Kidney (tissue), 14 donors: ENCODE results near the gene CMTM5. TPM values are rescaled to one million over a fixed set of nuclear protein-coding genes. Genes with fewer than 3 reads are reported as not detected.

Experiments used
- DNase-seq, 5 donors: peaks; one replicate each; pipeline ENCODE4 v3.0.0-alpha.2; 2013 to 2020
- FAIRE-seq: peaks from 2 replicates; lab custom pipeline; 2012; peaks lifted over from hg19 to GRCh38; lab: Jason Lieb, UNC
- H3K27ac ChIP-seq, 2 donors: one replicate each; pipeline ENCODE4 v1.7.0; 2013; ENCODE audit warnings: low read depth in 2 of 2, low read length in 2 of 2, inconsistent platforms in 1 of 2
- H3K27me3 ChIP-seq: one replicate; pipeline ENCODE4 v1.7.1; 2013; ENCODE audit warnings: low read length, inconsistent platforms; ENCODE audit not compliant: control insufficient read depth, insufficient read depth
- H3K36me3 ChIP-seq, 3 donors: one replicate each; pipeline versions ENCODE4 v1.7.0 to v1.7.1; 2013; ENCODE audit warnings: low read length in 3 of 3, control low read depth in 1 of 3, inconsistent platforms in 1 of 3; ENCODE audit not compliant: insufficient read depth in 3 of 3, control insufficient read depth in 2 of 3
- H3K4me1 ChIP-seq, 3 donors: one replicate each; pipeline versions ENCODE4 v1.7.0 to v1.7.1; 2013; ENCODE audit warnings: low read length in 3 of 3, inconsistent platforms in 1 of 3, low read depth in 1 of 3; ENCODE audit not compliant: control insufficient read depth in 2 of 3, insufficient read depth in 2 of 3
- H3K4me3 ChIP-seq, 3 donors: one replicate each; pipeline versions ENCODE4 v1.7.0 to v1.8.1; 2013; ENCODE audit warnings: low read length in 3 of 3, control low read depth in 1 of 3, inconsistent platforms in 1 of 3
- H3K9ac ChIP-seq, 3 donors: one replicate each; pipeline versions ENCODE4 v1.7.0 to v1.7.1; 2013; ENCODE audit warnings: low read length in 3 of 3, control low read depth in 1 of 3, inconsistent platforms in 1 of 3
- H3K9me3 ChIP-seq, 3 donors: one replicate each; pipeline versions ENCODE4 v1.7.0 to v1.7.1; 2013; ENCODE audit warnings: low read length in 3 of 3, control low read depth in 1 of 3, inconsistent platforms in 1 of 3; ENCODE audit not compliant: control insufficient read depth in 2 of 3, insufficient read depth in 1 of 3
- CTCF ChIP-seq: IDR thresholded peaks from 3 replicates; pipeline ENCODE4 v1.5.1; 2012; ENCODE audit warnings: mild to moderate bottlenecking, moderate library complexity, borderline replicate concordance; ENCODE audit not compliant: insufficient read depth; ENCODE audit errors: extremely low read depth
- intact Hi-C: fragments of 100-400 bp; cut with DNase I; formaldehyde crosslinking; loops from one replicate; pipeline ENCODE4 v1.11.1; 2022
- polyA plus RNA-seq: library from polyadenylated mRNA; stranded (reverse); fragments of 350-450 nt; fragmentation: Illumina TruSeq; extraction: RNeasy Lipid Tissue Mini Kit (QIAGEN cat#74804); gene quantifications from one replicate; pipeline ENCODE4 v1.2.3, GENCODE V29; 2014; ENCODE audit warnings: low read depth, low replicate concordance; ENCODE audit not compliant: insufficient read depth
- total RNA-seq: library from RNA; stranded (reverse); fragmentation: NEBNext Ultra II Directional; extraction: Animal tissue kit (Norgen Biotek cat#: 25700); gene quantifications from one replicate; pipeline ENCODE4 v1.2.1, GENCODE V29; 2021
- donor health status: control.
- donor health status: control.
- donor health status: control.
- donor health status: control.
- donor health status: control.
- donor health status: DM: yes; HTN: yes; CAD: no.
- donor health status: Normal renal cell carcinoma (clear cell type).

CMTM5 gene
- total and polyA plus RNA-seq, 2 donors from 2014 or later: 0.54 to 1.1 TPM

- Histone ChIP-seq H3K9me3 (no peaks in the 10 kb centered on the region), H3K9ac (no peak overlapping the region), H3K27me3 (no peaks in the 10 kb centered on the region), H3K27ac (no peak overlapping the region), H3K4me3 (no peak overlapping the region), H3K4me1 (no peaks in the 10 kb centered on the region), H3K36me3 (no peaks in the 10 kb centered on the region)
- DNase-seq (peak in 1 of 5 donors; percentile 39), FAIRE-seq (no peak)
- intact Hi-C loops: no loop called here
- no peak for TF ChIP-seq CTCF
Measured at GRCh38 chr14:23406725-23407355, 30.0 kb downstream of the CMTM5 start.

GRCh38 chr14:23407516-23408306 is 30.9 kb downstream of the CMTM5 start, which contains the start of gene MYH6:
MYH6 (minus strand) TSS chr14:23408273; CDS start chr14:23407223, 1,050 bp downstream.
- H3K4me1 ChIP-seq: no peaks in the 10 kb centered on the region
- peak in 1 of 5 donors; percentile 29 for DNase-seq
- H3K27ac ChIP-seq: no peak within 1 kb of the TSS
- intact Hi-C loops: no loop called here
- H3K4me3 ChIP-seq: no peak within 1 kb of the TSS
- FAIRE-seq: no peak
- no peak within 1 kb of the TSS for H3K9ac ChIP-seq
- no peaks in the 10 kb centered on the region for H3K9me3 ChIP-seq
- TF ChIP-seq CTCF: no peak
- H3K36me3 ChIP-seq: no peaks in the 10 kb centered on the region
- no peaks in the 10 kb centered on the region for H3K27me3 ChIP-seq

DNA sequence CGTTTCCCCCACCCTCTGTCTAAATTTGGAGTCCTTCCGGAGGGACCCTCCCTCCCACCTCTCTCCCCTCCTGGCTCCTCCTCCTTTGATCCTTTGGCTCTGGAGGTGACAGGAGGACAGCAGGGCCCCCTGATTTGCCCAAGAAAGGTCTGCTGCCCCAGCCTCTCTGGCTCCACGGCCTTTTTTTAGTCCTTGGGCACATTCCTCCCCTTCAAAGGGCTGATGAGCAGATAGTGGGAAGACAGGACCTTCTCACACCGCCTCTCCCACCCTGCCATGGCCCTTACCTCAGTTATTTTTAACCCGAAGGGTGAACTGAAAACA is 31.4 kb downstream of the CMTM5 start:
- no peak overlapping the region for H3K27ac ChIP-seq
- H3K9ac ChIP-seq: no peak overlapping the region
- intact Hi-C loops: no loop called here
- no peaks in the 10 kb centered on the region for H3K9me3 ChIP-seq
- H3K4me3 ChIP-seq: no peak overlapping the region
- FAIRE-seq (no peak), DNase-seq (no peak)
- H3K27me3 ChIP-seq: no peaks in the 10 kb centered on the region
- no peaks in the 10 kb centered on the region for H3K4me1 ChIP-seq
- TF ChIP-seq CTCF: no peak
- no peaks in the 10 kb centered on the region for H3K36me3 ChIP-seq
